Kidney (tissue), 14 donors: ENCODE measurements around the gene STRIT1. TPM values are rescaled to one million over a fixed set of nuclear protein-coding genes. Genes with fewer than 3 reads are reported as not detected.
A peak's percentile ranks its signal among the peaks of the same experiment; 100 is the strongest.

Source experiments
- DNase-seq, 5 donors: peaks; one replicate each; pipeline ENCODE4 v3.0.0-alpha.2; 2013 to 2020
- FAIRE-seq: peaks from 2 replicates; lab custom pipeline; 2012; peaks lifted over from hg19 to GRCh38; lab: Jason Lieb, UNC
- H3K27ac ChIP-seq, 2 donors: one replicate each; pipeline ENCODE4 v1.7.0; 2013; ENCODE audit warnings: low read depth in 2 of 2, low read length in 2 of 2, inconsistent platforms in 1 of 2
- H3K27me3 ChIP-seq: one replicate; pipeline ENCODE4 v1.7.1; 2013; ENCODE audit warnings: low read length, inconsistent platforms; ENCODE audit not compliant: control insufficient read depth, insufficient read depth
- H3K36me3 ChIP-seq, 3 donors: one replicate each; pipeline versions ENCODE4 v1.7.0 to v1.7.1; 2013; ENCODE audit warnings: low read length in 3 of 3, control low read depth in 1 of 3, inconsistent platforms in 1 of 3; ENCODE audit not compliant: insufficient read depth in 3 of 3, control insufficient read depth in 2 of 3
- H3K4me1 ChIP-seq, 3 donors: one replicate each; pipeline versions ENCODE4 v1.7.0 to v1.7.1; 2013; ENCODE audit warnings: low read length in 3 of 3, inconsistent platforms in 1 of 3, low read depth in 1 of 3; ENCODE audit not compliant: control insufficient read depth in 2 of 3, insufficient read depth in 2 of 3
- H3K4me3 ChIP-seq, 3 donors: one replicate each; pipeline versions ENCODE4 v1.7.0 to v1.8.1; 2013; ENCODE audit warnings: low read length in 3 of 3, control low read depth in 1 of 3, inconsistent platforms in 1 of 3
- H3K9ac ChIP-seq, 3 donors: one replicate each; pipeline versions ENCODE4 v1.7.0 to v1.7.1; 2013; ENCODE audit warnings: low read length in 3 of 3, control low read depth in 1 of 3, inconsistent platforms in 1 of 3
- H3K9me3 ChIP-seq, 3 donors: one replicate each; pipeline versions ENCODE4 v1.7.0 to v1.7.1; 2013; ENCODE audit warnings: low read length in 3 of 3, control low read depth in 1 of 3, inconsistent platforms in 1 of 3; ENCODE audit not compliant: control insufficient read depth in 2 of 3, insufficient read depth in 1 of 3
- CTCF ChIP-seq: IDR thresholded peaks from 3 replicates; pipeline ENCODE4 v1.5.1; 2012; ENCODE audit warnings: mild to moderate bottlenecking, moderate library complexity, borderline replicate concordance; ENCODE audit not compliant: insufficient read depth; ENCODE audit errors: extremely low read depth
- intact Hi-C: fragments of 100-400 bp; cut with DNase I; formaldehyde crosslinking; loops from one replicate; pipeline ENCODE4 v1.11.1; 2022
- polyA plus RNA-seq: library from polyadenylated mRNA; stranded (reverse); fragments of 350-450 nt; fragmentation: Illumina TruSeq; extraction: RNeasy Lipid Tissue Mini Kit (QIAGEN cat#74804); gene quantifications from one replicate; pipeline ENCODE4 v1.2.3, GENCODE V29; 2014; ENCODE audit warnings: low read depth, low replicate concordance; ENCODE audit not compliant: insufficient read depth
- total RNA-seq: library from RNA; stranded (reverse); fragmentation: NEBNext Ultra II Directional; extraction: Animal tissue kit (Norgen Biotek cat#: 25700); gene quantifications from one replicate; pipeline ENCODE4 v1.2.1, GENCODE V29; 2021
- donor health status: control.
- donor health status: control.
- donor health status: control.
- donor health status: control.
- donor health status: control.
- donor health status: DM: yes; HTN: yes; CAD: no.
- donor health status: Normal renal cell carcinoma (clear cell type).

The STRIT1 gene
- total and polyA plus RNA-seq, 2 donors from 2014 or later: 1.8 TPM; not detected in 1

- Histone ChIP-seq H3K4me3 (no peak overlapping the region), H3K9me3 (no peaks in the 10 kb centered on the region), H3K4me1 (no peaks in the 10 kb centered on the region), H3K9ac (no peak overlapping the region), H3K27me3 (no peaks in the 10 kb centered on the region), H3K36me3 (no peaks in the 10 kb centered on the region), H3K27ac (no peak overlapping the region)
- DNase-seq: no peak
- intact Hi-C loops: no loop called here
- TF ChIP-seq CTCF: no peak
- FAIRE-seq: no peak
Measured at GRCh38 chr3:155316426-155316825, 22.9 kb upstream of the STRIT1 start.

- TF ChIP-seq CTCF: no peak
- no peak for DNase-seq
- Histone ChIP-seq H3K4me3 (no peak overlapping the region), H3K36me3 (no peaks in the 10 kb centered on the region), H3K27me3 (no peaks in the 10 kb centered on the region), H3K4me1 (no peaks in the 10 kb centered on the region), H3K27ac (no peak overlapping the region), H3K9me3 (no peaks in the 10 kb centered on the region), H3K9ac (no peak overlapping the region)
- intact Hi-C loops: no loop called here
- no peak for FAIRE-seq
Measured at GRCh38 chr3:155313916-155314315, 20.4 kb upstream of the STRIT1 start.

GRCh38 chr3:155313300-155313699 is 19.8 kb upstream of the STRIT1 start:
- Histone ChIP-seq H3K4me3 (no peak overlapping the region), H3K27me3 (no peaks in the 10 kb centered on the region), H3K9me3 (no peaks in the 10 kb centered on the region), H3K9ac (no peak overlapping the region), H3K4me1 (no peaks in the 10 kb centered on the region), H3K27ac (no peak overlapping the region), H3K36me3 (no peaks in the 10 kb centered on the region)
- intact Hi-C loops: no loop called here
- no peak for TF ChIP-seq CTCF
- DNase-seq (peak in 2 of 5 donors; percentile 30 to 51), FAIRE-seq (no peak)

- Histone ChIP-seq H3K36me3 (no peaks in the 10 kb centered on the region), H3K4me1 (no peaks in the 10 kb centered on the region), H3K9ac (no peak overlapping the region), H3K27me3 (no peaks in the 10 kb centered on the region), H3K27ac (no peak overlapping the region), H3K9me3 (no peaks in the 10 kb centered on the region), H3K4me3 (no peak overlapping the region)
- TF ChIP-seq CTCF: no peak
- FAIRE-seq (no peak), DNase-seq (no peak)
- intact Hi-C loops: no loop called here
Measured at GRCh38 chr3:155312781-155313180, 19.3 kb upstream of the STRIT1 start.
